ENCODE results near the gene ST8SIA2.
A peak's percentile ranks its signal among the peaks of the same experiment; 100 is the strongest.

The ST8SIA2 gene

DNA sequence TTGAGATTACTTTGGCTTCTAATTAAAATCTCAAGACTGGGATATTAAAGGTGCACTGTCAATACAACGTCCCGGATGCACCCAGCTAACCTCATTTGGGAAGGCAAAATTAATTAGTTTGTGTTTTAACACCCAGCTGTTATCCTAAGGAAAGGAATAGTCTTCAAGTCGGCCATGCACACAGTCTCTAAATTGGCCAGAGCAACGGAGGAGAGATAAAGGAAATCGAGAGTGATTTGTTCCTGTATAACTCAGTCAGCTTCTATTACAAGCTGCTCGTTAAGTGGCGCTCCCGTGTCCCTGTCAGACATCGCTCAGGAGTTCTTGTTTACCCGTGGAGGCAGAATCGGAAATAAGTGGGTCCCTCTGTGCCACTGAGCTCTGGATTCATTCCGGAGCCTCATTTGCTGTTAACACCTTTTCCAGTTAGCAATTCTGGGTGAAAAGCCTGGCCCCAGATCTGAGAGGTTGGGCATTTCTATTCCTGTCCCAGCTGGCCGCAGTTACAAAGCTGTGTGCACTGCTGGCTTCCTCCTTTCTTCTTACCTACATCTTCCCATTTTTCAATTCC lies 63.9 kb downstream of the ST8SIA2 start:
- Mint-ChIP-seq H3K27me3 (ENCODE audit: low read depth, poor library complexity) (no peaks in the 10 kb centered on the region), H3K9me3 (no peaks in the 10 kb centered on the region), H3K27ac (peak overlapping the region; percentile 74), H3K4me3 (no peak overlapping the region), H3K36me3 (ENCODE audit: low read depth) (peaks cover 72% of the 10 kb centered on the region), H3K4me1 (peaks cover 6% of the 10 kb centered on the region)
- no peak for TF ChIP-seq CTCF (IDR thresholded peaks at IDR 0.05)
- DNase-seq: no peak

DNA sequence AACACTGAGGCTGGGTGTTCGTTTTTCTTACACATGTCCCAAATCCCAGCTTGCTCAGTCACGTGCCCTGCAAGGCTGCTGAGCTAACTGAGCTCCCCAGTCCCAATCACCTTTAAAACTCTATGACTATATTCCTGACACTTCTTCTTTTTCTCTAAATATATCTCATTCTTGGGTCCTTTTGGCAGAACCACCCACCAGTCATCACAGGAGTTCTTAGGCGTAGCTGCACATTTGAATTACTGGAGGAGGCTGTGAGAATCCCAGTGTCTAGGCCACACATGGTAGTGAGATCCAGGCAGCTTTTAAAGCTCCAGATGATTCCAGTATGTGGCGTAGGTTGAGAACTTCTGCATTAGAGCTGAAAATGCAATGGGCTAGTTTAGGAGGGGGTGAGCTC lies 66.3 kb downstream of the ST8SIA2 start:
- no peak for DNase-seq
- no peak overlapping the region for H3K4me3 Mint-ChIP-seq
- H3K36me3 Mint-ChIP-seq (ENCODE audit: low read depth): peaks cover 77% of the 10 kb centered on the region
- peaks cover 6% of the 10 kb centered on the region for H3K4me1 Mint-ChIP-seq
- TF ChIP-seq CTCF (IDR thresholded peaks at IDR 0.05): no peak
- no peaks in the 10 kb centered on the region for H3K27me3 Mint-ChIP-seq (ENCODE audit: low read depth, poor library complexity)
- no peak overlapping the region for H3K27ac Mint-ChIP-seq
- no peaks in the 10 kb centered on the region for H3K9me3 Mint-ChIP-seq

GRCh38 chr15:92462424-92463125 lies 68.9 kb downstream of the ST8SIA2 start:
- Mint-ChIP-seq H3K36me3 (ENCODE audit: low read depth) (peaks cover 85% of the 10 kb centered on the region), H3K4me3 (no peak overlapping the region), H3K27me3 (ENCODE audit: low read depth, poor library complexity) (no peaks in the 10 kb centered on the region), H3K4me1 (peaks cover 6% of the 10 kb centered on the region), H3K27ac (peak overlapping the region; percentile 12), H3K9me3 (no peaks in the 10 kb centered on the region)
- no peak for DNase-seq
- no peak for TF ChIP-seq CTCF (IDR thresholded peaks at IDR 0.05)

DNA sequence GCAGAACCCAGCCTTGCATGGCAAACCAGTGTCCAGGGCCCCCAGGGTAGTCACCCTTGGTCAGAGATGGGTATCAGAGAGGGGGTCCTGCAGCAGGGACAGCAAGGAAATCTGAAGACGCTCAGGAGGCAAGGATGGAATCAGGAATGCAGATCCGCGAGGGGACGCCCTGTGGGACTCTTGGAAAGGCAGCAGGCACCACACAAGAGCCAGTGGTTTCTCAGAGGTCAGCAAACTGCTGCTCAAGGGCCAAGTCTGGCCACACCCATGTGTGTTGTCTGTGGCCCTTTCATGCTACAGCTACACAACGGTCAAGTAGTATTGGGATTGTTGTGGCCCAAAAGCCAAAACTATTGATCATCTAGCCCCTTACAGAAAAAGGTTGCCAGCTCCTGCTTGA lies 69.7 kb downstream of the ST8SIA2 start:
- Mint-ChIP-seq H3K27ac (no peak overlapping the region), H3K27me3 (ENCODE audit: low read depth, poor library complexity) (peaks cover 3% of the 10 kb centered on the region), H3K4me1 (peaks cover 12% of the 10 kb centered on the region), H3K9me3 (no peaks in the 10 kb centered on the region), H3K4me3 (no peak overlapping the region), H3K36me3 (ENCODE audit: low read depth) (peaks cover 85% of the 10 kb centered on the region)
- TF ChIP-seq CTCF (IDR thresholded peaks at IDR 0.05): no peak
- DNase-seq: no peak

DNA sequence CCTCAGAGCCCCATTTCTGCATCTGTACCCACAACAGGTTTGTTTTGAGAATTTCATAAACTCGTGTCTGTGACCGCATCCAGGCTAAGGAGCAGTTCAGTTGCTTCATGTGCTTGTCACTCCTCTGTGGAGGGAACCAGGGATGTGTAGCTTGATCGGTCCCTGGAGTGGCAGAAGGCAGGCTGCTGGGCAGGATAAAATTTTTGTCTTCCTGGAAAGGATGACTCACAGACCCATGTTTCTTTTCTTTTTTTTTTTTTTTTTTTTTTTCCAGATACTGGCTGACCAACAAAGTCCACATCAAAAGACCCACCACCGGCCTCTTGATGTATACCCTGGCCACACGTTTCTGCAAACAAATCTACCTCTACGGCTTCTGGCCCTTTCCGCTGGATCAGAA lies 70.1 kb downstream of the ST8SIA2 start:
- Mint-ChIP-seq H3K27ac (no peak overlapping the region), H3K4me3 (no peak overlapping the region), H3K36me3 (ENCODE audit: low read depth) (peaks cover 82% of the 10 kb centered on the region), H3K9me3 (no peaks in the 10 kb centered on the region), H3K27me3 (ENCODE audit: low read depth, poor library complexity) (peaks cover 3% of the 10 kb centered on the region), H3K4me1 (peaks cover 8% of the 10 kb centered on the region)
- no peak for DNase-seq
- TF ChIP-seq CTCF (IDR thresholded peaks at IDR 0.05): no peak

GRCh38 chr15:92466834-92467233 lies 73.2 kb downstream of the ST8SIA2 start:
- Mint-ChIP-seq H3K27me3 (ENCODE audit: low read depth, poor library complexity) (peaks cover 3% of the 10 kb centered on the region), H3K27ac (peak overlapping the region; percentile 46), H3K9me3 (no peaks in the 10 kb centered on the region), H3K4me1 (peaks cover 12% of the 10 kb centered on the region), H3K4me3 (no peak overlapping the region), H3K36me3 (ENCODE audit: low read depth) (peaks cover 62% of the 10 kb centered on the region)
- no peak for TF ChIP-seq CTCF (IDR thresholded peaks at IDR 0.05)
- no peak for DNase-seq

Data from nephron progenitor cell (in vitro differentiated cells).